Left lobe of liver (tissue), 2 donors: ENCODE results near the gene MZT2B. TPM values are rescaled to one million over a fixed set of nuclear protein-coding genes. Genes with fewer than 3 reads are reported as not detected.
"Not testable (repeated sequence)": the region's sequence is repeated elsewhere in the genome, so short reads cannot be mapped to it uniquely, and the experiment has no call there.

Source experiments
- ATAC-seq: fragments of 200-7000 bp; cut with Tn5 transposase; one replicate; pipeline ENCODE4 v1.9.1; 2020; ENCODE audit warnings: mild to moderate bottlenecking, moderate library complexity
- DNase-seq: peaks from one replicate; pipeline ENCODE4 v3.0.0-alpha.2; 2020; ENCODE audit warnings: low spot score
- total RNA-seq: library from RNA; stranded (reverse); gene quantifications from one replicate; pipeline ENCODE4 v1.2.1, GENCODE V29; 2021
- donor health status: DM: no; HTN: no; CAD: no; lungs with moderate emphysema.
- donor health status: DM: no; HTN: yes; CAD: no.

The MZT2B gene
- total RNA-seq, 1 donor from 2014 or later: 138 TPM

DNA sequence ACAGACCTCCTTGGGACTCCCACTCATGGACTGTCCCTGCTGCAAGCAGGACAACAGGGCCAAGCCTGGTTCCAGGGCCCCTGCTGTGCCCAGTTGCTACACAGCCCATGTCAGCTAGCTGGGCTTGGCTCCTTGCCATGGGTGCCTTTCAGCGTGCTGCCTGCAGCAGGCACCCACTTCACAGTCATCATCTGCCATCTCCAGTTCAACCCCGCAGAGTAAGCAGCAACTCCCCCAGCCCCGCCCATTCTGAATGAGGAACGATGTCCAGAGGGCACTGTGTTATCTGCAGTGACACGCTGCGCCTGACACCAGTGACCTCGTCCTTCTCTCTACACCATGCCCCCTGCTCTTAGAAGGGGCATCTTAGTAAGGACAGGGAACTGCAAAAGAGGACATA, 20.5 kb downstream of the MZT2B start:
- peak; percentile 40 for ATAC-seq
- not testable (repeated sequence) for DNase-seq

DNA sequence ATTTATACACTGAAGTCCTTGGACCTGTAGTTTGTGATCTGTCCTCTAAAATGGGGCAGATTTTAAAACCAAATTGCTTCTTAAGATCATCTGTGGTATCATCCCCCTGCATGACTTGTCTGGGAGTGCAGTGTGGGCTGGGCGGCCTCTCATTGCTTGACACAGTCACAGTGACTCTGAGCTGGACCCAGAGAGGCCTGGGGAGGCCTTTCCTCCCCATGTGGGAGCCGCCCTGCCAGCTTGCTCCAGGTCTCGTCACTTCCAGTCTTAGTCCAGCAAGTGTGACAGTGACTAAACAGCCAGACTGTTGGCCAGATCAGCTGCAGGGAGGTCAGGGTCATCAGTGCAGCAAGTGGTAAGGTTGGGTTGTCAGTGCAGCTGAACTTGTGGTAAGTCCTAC, 21.1 kb downstream of the MZT2B start:
- not testable (repeated sequence) for ATAC-seq, DNase-seq

DNA sequence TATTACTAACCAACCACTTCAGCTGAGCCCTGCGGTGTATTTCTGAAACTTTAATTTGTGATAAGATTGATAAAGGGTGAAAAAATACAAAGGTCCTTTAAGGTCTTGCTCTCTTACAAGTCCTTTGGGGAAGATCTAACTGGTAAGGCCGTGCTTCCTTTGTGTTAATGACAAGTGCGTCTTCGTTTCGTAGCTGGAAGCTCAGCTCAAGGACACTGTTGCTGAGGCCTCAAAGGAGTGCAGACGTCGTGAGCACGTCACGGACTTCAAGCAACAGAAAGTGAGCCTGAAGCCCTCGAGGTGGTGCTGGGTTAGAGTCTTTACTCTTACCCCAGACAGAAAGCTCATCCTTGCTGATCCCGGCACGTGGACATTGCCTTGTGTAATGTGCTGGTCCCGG, 25.0 kb downstream of the MZT2B start:
- DNase-seq, ATAC-seq: not testable (repeated sequence)

DNA sequence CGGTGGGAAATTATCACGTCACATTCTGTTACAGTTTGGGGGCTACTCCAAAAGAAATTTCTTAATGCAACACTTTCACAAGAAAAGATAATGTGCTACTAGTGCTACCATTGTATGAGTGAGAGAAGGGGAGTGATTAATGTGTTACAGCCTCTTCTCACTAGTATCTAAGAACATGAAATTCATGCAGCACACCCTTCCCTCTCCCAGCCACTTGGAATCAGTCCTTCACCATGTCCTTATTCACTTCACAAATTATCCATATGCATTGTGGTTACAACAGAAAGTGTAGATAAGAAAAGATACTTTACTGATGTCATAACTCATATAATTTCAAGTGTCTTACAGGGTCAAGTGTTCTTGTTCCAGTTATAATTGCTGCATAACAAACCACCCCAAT, 37.1 kb downstream of the MZT2B start:
- ATAC-seq, DNase-seq: not testable (repeated sequence)

DNA sequence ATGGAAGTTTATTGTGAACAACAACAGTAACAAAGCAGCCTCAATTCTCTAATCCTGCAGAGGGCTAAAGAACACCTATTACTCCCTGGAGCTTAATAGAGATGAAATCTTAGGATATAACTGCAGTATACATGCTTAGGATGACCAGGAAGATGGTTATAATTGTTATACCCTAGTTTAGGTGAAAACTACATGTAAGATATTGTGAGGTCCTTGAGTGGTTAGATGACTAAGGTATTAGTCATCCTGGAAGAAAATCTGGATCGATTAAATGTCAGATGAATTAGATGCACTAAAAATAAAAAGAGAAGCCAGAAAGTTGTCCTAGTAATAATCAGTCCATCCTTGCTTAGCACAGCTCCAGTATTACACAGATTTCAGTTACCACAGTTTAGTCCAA, 38.4 kb downstream of the MZT2B start:
- ATAC-seq, DNase-seq: not testable (repeated sequence)

DNA sequence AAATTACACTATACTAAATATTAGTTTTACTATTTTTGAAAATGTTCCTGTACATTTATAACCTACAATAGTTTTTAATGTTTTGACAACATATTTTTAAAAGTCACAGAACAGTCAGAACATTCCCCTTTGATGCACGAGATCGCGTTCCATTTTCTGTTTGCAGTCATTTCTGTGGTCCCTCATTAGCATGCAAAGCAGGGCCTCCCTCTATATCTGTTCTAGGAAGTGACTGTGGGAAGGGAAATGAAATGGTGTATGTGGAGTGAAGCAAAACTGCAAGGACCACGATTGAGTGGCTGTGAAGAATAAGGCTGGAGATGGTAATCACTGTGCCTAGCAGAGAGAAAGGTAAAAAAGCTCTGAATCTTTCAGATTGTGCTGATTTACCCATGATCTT, 40.5 kb downstream of the MZT2B start:
- not testable (repeated sequence) for ATAC-seq, DNase-seq

DNA sequence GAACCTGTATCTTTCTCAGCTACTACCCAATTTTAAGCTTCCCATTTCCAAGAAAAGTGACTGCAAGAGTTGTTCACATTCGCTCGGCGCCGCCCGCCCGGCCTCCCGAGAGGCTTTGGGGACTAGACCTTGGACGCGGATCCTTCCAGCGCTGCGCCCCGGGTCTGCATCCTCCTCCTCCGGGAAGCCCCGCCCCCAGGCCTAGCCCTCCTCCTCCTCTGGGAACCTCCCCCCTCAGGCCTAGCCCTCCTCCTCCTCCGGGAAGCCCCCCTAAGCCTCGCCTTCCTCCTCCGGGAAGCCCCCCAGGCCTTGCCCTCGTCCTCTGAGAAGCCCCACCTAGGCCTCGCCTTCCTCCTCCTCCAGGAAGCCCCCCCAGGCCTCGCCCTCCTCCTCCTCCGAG, 45.9 kb downstream of the MZT2B start:
- not testable (repeated sequence) for DNase-seq, ATAC-seq

DNA sequence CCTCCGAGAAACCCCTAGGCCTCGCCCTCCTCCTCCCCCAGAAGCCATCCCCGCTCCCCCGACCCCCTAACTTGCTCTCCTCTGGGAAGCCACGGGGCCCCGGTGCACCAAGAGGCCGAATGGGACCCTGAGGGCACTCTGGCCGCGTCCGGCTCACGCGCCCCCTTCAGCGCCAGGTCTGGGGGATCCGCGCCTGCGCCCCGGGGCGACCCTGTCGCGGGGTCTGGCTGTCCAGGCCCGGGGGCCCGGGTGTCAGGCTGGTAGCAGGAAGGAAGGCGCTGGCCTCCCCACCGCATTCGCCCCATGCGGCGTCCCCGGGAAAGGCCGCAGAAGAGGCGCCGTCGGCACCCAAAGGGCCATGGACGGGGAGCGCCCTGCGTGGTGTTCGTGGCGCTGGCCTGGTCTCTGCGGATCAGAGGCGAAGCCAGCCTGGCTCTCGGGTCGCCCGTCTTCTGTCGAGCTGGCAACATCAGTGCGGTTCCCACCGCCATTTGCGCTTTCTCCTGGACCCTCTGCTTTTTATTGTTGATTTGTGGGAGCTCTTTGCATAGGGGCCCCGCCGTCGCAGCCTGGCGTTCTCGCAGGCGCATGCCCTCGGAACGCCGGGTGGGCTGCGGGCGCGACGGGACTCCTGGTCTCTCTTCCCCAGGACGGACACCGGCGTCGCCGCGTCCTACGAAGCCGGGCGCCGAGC, 46.6 kb downstream of the MZT2B start:
- DNase-seq, ATAC-seq: not testable (repeated sequence)

DNA sequence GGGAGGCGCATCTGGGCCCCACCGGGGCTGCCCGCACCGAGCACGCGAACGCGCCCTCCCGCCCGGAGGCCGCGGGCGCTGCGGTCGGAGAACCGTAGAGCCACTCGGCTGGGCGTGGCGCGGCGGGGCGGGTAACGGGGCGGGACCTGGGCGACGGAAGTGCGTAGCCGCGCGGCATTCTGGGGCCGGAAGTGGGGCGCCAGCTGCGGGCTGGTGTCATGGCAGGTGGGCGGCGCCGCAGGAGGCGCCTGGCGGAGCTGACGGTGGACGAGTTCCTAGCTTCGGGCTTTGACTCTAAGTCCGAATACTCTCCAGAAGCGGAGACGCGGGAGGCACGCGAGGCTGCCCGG, 47.1 kb downstream of the MZT2B start:
- not testable (repeated sequence) for DNase-seq
- peak; percentile 60 for ATAC-seq

DNA sequence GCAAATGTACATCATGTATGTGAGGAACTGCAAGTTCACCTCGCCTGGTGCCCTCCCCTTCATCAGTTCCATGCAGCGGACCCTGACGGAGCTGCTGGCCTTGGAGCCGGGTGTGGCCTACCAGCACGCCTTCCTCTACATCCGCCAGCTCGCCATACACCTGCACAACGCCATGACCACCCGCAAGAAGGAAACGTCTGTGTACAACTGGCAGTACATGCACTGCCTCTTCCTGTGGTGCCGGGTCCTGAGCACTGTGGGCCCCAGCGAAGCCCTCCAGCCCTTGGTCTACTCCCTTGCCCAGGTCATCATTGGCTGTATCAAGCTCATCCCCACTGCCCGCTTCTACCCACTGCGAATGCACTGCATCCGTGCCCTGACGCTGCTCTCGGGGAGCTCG, 48.3 kb downstream of the MZT2B start:
- not testable (repeated sequence) for DNase-seq, ATAC-seq

DNA sequence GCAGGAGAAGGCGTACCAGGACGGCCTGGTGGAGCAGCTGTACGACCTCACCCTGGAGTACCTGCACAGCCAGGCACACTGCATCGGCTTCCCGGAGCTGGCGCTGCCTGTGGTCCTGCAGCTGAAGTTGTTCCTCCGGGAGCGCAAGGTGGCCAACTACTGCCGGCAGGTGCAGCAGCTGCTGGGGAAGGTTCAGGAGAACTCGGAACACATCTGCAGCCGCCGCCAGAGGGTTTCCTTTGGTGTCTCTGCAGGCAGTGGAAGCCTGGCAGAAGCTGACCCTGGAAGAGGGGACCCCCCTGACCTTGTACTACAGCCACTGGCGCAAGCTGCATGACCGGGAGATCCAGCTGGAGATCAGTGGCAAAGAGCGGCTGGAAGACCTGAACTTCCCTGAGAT, 48.8 kb downstream of the MZT2B start:
- ATAC-seq, DNase-seq: not testable (repeated sequence)

DNA sequence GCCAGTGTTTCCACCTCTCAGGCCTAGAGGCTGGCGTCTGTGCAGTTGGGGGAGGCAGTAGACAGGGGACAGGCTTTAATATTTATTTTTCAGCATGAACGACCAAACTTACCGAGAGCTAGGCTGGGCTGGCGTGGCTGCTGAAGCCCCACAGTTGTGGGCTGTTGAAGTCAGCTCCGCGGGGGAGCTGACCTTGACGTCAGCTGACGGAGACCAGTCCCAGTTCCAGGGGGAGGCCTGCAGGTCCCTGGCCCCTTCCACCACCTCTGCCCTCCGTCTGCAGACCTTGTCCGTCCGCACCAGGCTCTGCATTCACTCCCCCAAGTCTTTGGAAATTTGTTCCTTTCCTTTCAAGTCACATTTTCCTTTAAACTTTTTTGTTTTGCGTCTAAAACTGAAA, 49.6 kb downstream of the MZT2B start:
- DNase-seq (no peak), ATAC-seq (no peak)

DNA sequence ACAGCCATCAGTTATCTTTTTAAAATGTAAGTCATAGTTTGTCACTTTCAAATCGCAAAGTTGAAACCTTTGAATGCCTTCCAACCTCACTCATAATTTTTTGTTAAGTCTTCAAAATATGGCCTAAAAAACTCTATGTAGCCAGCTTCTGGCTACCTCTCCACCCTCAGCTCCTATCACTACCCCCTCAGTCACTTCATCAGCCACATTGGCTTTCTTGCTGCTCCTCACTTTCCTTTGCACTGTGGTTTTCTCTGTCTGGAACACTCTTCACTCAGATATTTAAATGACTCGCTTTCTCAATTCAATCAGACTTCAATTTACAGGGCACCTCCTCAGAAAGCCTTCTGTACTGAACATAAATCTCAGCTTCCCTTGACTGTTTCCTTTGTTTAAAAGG, 51.0 kb downstream of the MZT2B start:
- not testable (repeated sequence) for DNase-seq, ATAC-seq

DNA sequence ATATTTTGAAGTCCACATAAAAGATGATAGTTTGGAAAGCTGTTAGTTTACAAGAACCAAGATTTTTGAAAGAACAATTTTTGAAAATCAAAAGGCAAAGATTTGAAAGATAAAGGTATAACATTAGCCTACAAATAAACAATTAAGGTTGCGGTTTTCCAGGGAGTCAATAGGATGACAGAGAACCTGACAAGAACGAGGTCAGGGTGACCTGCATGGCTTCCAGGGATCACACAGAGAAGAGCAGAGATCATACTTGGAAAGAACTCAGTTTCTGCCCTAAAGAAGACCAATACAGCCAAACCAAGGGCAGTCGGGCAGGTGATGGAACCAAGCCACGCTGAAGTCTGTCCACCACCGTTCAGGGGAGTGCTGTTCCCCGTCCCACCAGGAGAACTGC, 57.5 kb downstream of the MZT2B start:
- ATAC-seq: not testable (repeated sequence)

More for the DNA sequence above, 57.5 kb downstream of the MZT2B start:
- DNase-seq: not testable (repeated sequence)

Other genes with a start within 250 kb of the MZT2B start
- gene RAB6C, start 202.6 kb upstream of the MZT2B start, total RNA-seq: not detected
- not detected for gene POTEF, start 53.0 kb upstream of the MZT2B start, total RNA-seq
- not detected for gene CCDC74B, start 37.1 kb upstream of the MZT2B start, total RNA-seq
- gene SMPD4, start 660 bp upstream of the MZT2B start, total RNA-seq: 27.8 TPM
- not detected for gene TUBA3E, start 16.2 kb downstream of the MZT2B start, total RNA-seq
- 69.5 TPM for gene IMP4, start 160.6 kb downstream of the MZT2B start, total RNA-seq
- 45.6 TPM for gene PTPN18, start 173.8 kb downstream of the MZT2B start, total RNA-seq